Right atrium auricular region (tissue), 2 donors: Measurements from ENCODE around the gene DENND1A. TPM values are rescaled to one million over a fixed set of nuclear protein-coding genes. Genes with fewer than 3 reads are reported as not detected.

ENCODE experiments used
- DNase-seq: peaks from one replicate; pipeline ENCODE4 v3.0.0-alpha.2; 2019; ENCODE audit warnings: low spot score
- H3K27ac ChIP-seq, 2 donors: fragments of 200-600 bp; sonication (generic); 1 replicate in 1 of 2; 2 replicates in 1 of 2; pipeline ENCODE4 v1.5.1; 2016 to 2019
- H3K27me3 ChIP-seq, 2 donors: fragments of 200-600 bp; sonication (generic); one replicate each; pipeline versions ENCODE4 v1.5.1 to v1.6.0; 2017 to 2019
- H3K36me3 ChIP-seq: fragments of 200-600 bp; sonication (generic); one replicate; pipeline ENCODE4 v1.5.1; 2016
- H3K4me1 ChIP-seq, 2 donors: fragments of 200-600 bp; sonication (generic); one replicate each; pipeline versions ENCODE4 v1.5.1 to v1.6.0; 2017 to 2019
- H3K4me3 ChIP-seq, 2 donors: fragments of 200-600 bp; sonication (generic); 1 replicate in 1 of 2; 2 replicates in 1 of 2; pipeline ENCODE4 v1.5.1; 2017 to 2019; ENCODE audit warnings: mild to moderate bottlenecking in 1 of 2, moderate library complexity in 1 of 2
- H3K9me3 ChIP-seq, 2 donors: fragments of 200-600 bp; sonication (generic); one replicate each; pipeline ENCODE4 v1.5.1; 2019
- CTCF ChIP-seq, 2 donors: fragments of 200-600 bp; sonication (generic); IDR thresholded peaks; one replicate each; pipeline ENCODE4 v1.5.1; 2019; ENCODE audit warnings: antibody characterized with exemption in 2 of 2
- total RNA-seq, 2 donors: library from RNA; depleted of rRNA; stranded (reverse); fragments of >200 nt; gene quantifications; one replicate each; pipeline ENCODE4 v1.1.0, GENCODE V29; 2016

Gene DENND1A
- total RNA-seq, 2 donors from 2014 or later, result 14.9 to 23.6 TPM

GRCh38 chr9:123525957-123526356, 404.0 kb downstream of the DENND1A start:
- Histone ChIP-seq H3K27ac (no peak overlapping the region), H3K27me3 (no peaks in the 10 kb centered on the region), H3K36me3 (no peaks in the 10 kb centered on the region), H3K9me3 (peaks cover 0 to 12% of the 10 kb centered on the region in 2 donors), H3K4me1 (no peaks in the 10 kb centered on the region), H3K4me3 (no peak overlapping the region)
- TF ChIP-seq CTCF (IDR thresholded peaks at IDR 0.05), result no peak
- DNase-seq, result no peak

GRCh38 chr9:123525424-123525823, 404.5 kb downstream of the DENND1A start:
- Histone ChIP-seq H3K9me3 (peaks cover 0 to 6% of the 10 kb centered on the region in 2 donors), H3K4me1 (no peaks in the 10 kb centered on the region), H3K27me3 (no peaks in the 10 kb centered on the region), H3K36me3 (no peaks in the 10 kb centered on the region), H3K4me3 (no peak overlapping the region), H3K27ac (no peak overlapping the region)
- no peak for DNase-seq
- no peak for TF ChIP-seq CTCF (IDR thresholded peaks at IDR 0.05)

- Histone ChIP-seq H3K4me3 (no peak overlapping the region), H3K9me3 (peaks cover 0 to under 1% of the 10 kb centered on the region in 2 donors), H3K27me3 (no peaks in the 10 kb centered on the region), H3K27ac (no peak overlapping the region), H3K4me1 (no peaks in the 10 kb centered on the region), H3K36me3 (no peaks in the 10 kb centered on the region)
- DNase-seq, result no peak
- TF ChIP-seq CTCF (IDR thresholded peaks at IDR 0.05), result no peak
Measured at GRCh38 chr9:123524866-123525265, 405.1 kb downstream of the DENND1A start.

- Histone ChIP-seq H3K27ac (no peak overlapping the region), H3K36me3 (no peaks in the 10 kb centered on the region), H3K4me3 (no peak overlapping the region), H3K27me3 (no peaks in the 10 kb centered on the region), H3K9me3 (no peaks in the 10 kb centered on the region), H3K4me1 (no peaks in the 10 kb centered on the region)
- no peak for TF ChIP-seq CTCF (IDR thresholded peaks at IDR 0.05)
- no peak for DNase-seq
Measured at GRCh38 chr9:123523845-123524244, 406.1 kb downstream of the DENND1A start.

- Histone ChIP-seq H3K4me3 (no peak overlapping the region), H3K4me1 (no peaks in the 10 kb centered on the region), H3K9me3 (no peaks in the 10 kb centered on the region), H3K36me3 (no peaks in the 10 kb centered on the region), H3K27me3 (no peaks in the 10 kb centered on the region), H3K27ac (no peak overlapping the region)
- DNase-seq, result no peak
- no peak for TF ChIP-seq CTCF (IDR thresholded peaks at IDR 0.05)
Measured at GRCh38 chr9:123523001-123523400, 406.9 kb downstream of the DENND1A start.

GRCh38 chr9:123522251-123522650, 407.7 kb downstream of the DENND1A start:
- Histone ChIP-seq H3K9me3 (no peaks in the 10 kb centered on the region), H3K4me3 (no peak overlapping the region), H3K4me1 (no peaks in the 10 kb centered on the region), H3K27ac (no peak overlapping the region), H3K36me3 (no peaks in the 10 kb centered on the region), H3K27me3 (no peaks in the 10 kb centered on the region)
- no peak for TF ChIP-seq CTCF (IDR thresholded peaks at IDR 0.05)
- no peak for DNase-seq
